HepG2 (cell line): Measurements from ENCODE around the gene HDAC4. TPM values are rescaled to one million over a fixed set of nuclear protein-coding genes. Genes with fewer than 3 reads are reported as not detected.

ENCODE experiments used
- ATAC-seq: fragments of 200-7000 bp; cut with Tn5 transposase; 3 replicates; pipeline ENCODE4 v1.9.1; 2020; ENCODE audit warnings: mild to moderate bottlenecking, moderate library complexity
- BruUV-seq: library from RNA; stranded (reverse); fragments of 400-500 nt; replicated peaks from 2 replicates; lab custom pipeline; 2021; lab: Mats Ljungman, UMichigan
- CTCF ChIA-PET: fragments of 300-600 bp; formaldehyde crosslinking; extraction: SDS; loops from one replicate; lab custom pipeline; 2021; ENCODE audit warnings: low total read pairs, inconsistent platforms, low intra/inter-chr PET ratio; lab: Yijun Ruan, JAX
- POLR2A ChIA-PET: fragments of 350-600 bp; sonication (Branson Sonifier 250); formaldehyde crosslinking; loops from one replicate; lab custom pipeline; 2020; ENCODE audit warnings: antibody characterized with exemption, inconsistent platforms; lab: Yijun Ruan, JAX
- DNase-seq: peaks from one replicate; pipeline ENCODE4 v3.0.0-alpha.2; 2015; ENCODE audit warnings: low spot score
- FAIRE-seq: peaks from 3 replicates; lab custom pipeline; 2011; peaks lifted over from hg19 to GRCh38; lab: Jason Lieb, UNC
- H2AFZ ChIP-seq: one replicate; pipeline ENCODE4 v1.6.1; 2011; ENCODE audit warnings: low read length, inconsistent platforms
- H3K27ac ChIP-seq: fragments of 300-600 bp; 3 replicates; pipeline ENCODE4 v1.8.0; 2011; ENCODE audit warnings: mixed run types, mild to moderate bottlenecking, mixed read lengths, low read length, inconsistent platforms; ENCODE audit not compliant: insufficient read depth; ENCODE audit errors: extremely low read length
- H3K27me3 ChIP-seq, 2 experiments: fragments of 200-600 bp in 1 of 2; 2 replicates in 1 of 2; 3 replicates in 1 of 2; pipeline versions ENCODE4 v1.6.0 to v1.8.0; 2011; ENCODE audit warnings: low read length in 2 of 2, mild to moderate bottlenecking in 2 of 2, moderate library complexity in 2 of 2, inconsistent platforms in 1 of 2; ENCODE audit not compliant: insufficient read depth in 2 of 2, control insufficient read depth in 1 of 2
- H3K36me3 ChIP-seq, 2 experiments: fragments of 200-600 bp in 1 of 2; replicated peaks in 1 of 2; 2 replicates in 1 of 2; 3 replicates in 1 of 2; pipeline versions ENCODE4 v1.5.1 to v1.8.0; 2011; ENCODE audit warnings: low read length in 2 of 2, inconsistent platforms in 1 of 2; ENCODE audit not compliant: insufficient read depth in 2 of 2, control insufficient read depth in 1 of 2
- H3K4me1 ChIP-seq: 2 replicates; pipeline ENCODE4 v1.5.1; 2012; ENCODE audit warnings: low read length, inconsistent platforms; ENCODE audit not compliant: insufficient read depth
- H3K4me2 ChIP-seq: 2 replicates; pipeline ENCODE4 v1.6.0; 2011; ENCODE audit warnings: low read depth, low read length, inconsistent platforms
- H3K4me3 ChIP-seq, 3 experiments: fragments of 200-600 bp in 1 of 3; sonication (generic), shearing (Covaris generic) in 1 of 3; replicated peaks in 1 of 3; 2 replicates each; pipeline ENCODE4 v1.5.1; 2011 to 2016; ENCODE audit warnings: low read length in 3 of 3, inconsistent platforms in 2 of 3, low read depth in 2 of 3, mild to moderate bottlenecking in 2 of 3, control low read depth in 1 of 3, mixed read lengths in 1 of 3; ENCODE audit not compliant: insufficient read depth in 1 of 3
- H3K79me2 ChIP-seq: one replicate; pipeline ENCODE4 v1.6.1; 2011; ENCODE audit warnings: low read length, inconsistent platforms; ENCODE audit not compliant: insufficient read depth
- H3K9ac ChIP-seq: 2 replicates; pipeline ENCODE4 v1.6.0; 2011; ENCODE audit warnings: mild to moderate bottlenecking, low read depth, low read length, inconsistent platforms; ENCODE audit not compliant: insufficient read depth
- H3K9me3 ChIP-seq: 2 replicates; pipeline ENCODE4 v1.5.1; 2012; ENCODE audit warnings: mild to moderate bottlenecking, low read length
- H4K20me1 ChIP-seq: 2 replicates; pipeline ENCODE4 v1.6.0; 2011; ENCODE audit warnings: inconsistent platforms, mild to moderate bottlenecking, low read length, moderate library complexity; ENCODE audit not compliant: insufficient read depth
- AGO2 ChIP-seq: fragments of 200-400 bp; formaldehyde crosslinking; optimal IDR thresholded peaks from 2 replicates; pipeline ENCODE3; 2017; ENCODE audit warnings: mild to moderate bottlenecking, low read depth, low read length, moderate library complexity
- CTCF ChIP-seq: sonication (generic); formaldehyde crosslinking; IDR thresholded peaks from 2 replicates; pipeline ENCODE4 v1.5.0; 2020; ENCODE audit warnings: mild to moderate bottlenecking, missing genetic modification reagents, moderate library complexity
- JUNB ChIP-seq: sonication (generic); formaldehyde crosslinking; IDR thresholded peaks from 2 replicates; pipeline ENCODE4 v1.8.0; 2022; ENCODE audit warnings: missing genetic modification reagents, mild to moderate bottlenecking, borderline replicate concordance
- STAG1 ChIP-seq: sonication (generic); formaldehyde crosslinking; IDR thresholded peaks from 2 replicates; pipeline ENCODE4 v1.4.0; 2020; ENCODE audit warnings: missing genetic modification reagents
- ZFP36L1 ChIP-seq: sonication (generic); formaldehyde crosslinking; IDR thresholded peaks from 2 replicates; pipeline ENCODE4 v1.8.0; 2022; ENCODE audit warnings: mild to moderate bottlenecking, missing genetic modification reagents, moderate library complexity
- ZNF572 ChIP-seq: sonication (generic); formaldehyde crosslinking; IDR thresholded peaks from 2 replicates; pipeline ENCODE4 v1.5.1; 2020; ENCODE audit warnings: mild to moderate bottlenecking, missing genetic modification reagents
- WGBS: methylation state at CpG from one replicate; pipeline ENCODE4 v1.1.6; 2017; ENCODE audit warnings: low lambda C conversion rate; 5-methylcytosine and 5-hydroxymethylcytosine counted together
- in situ Hi-C: cut with HindIII; loops from 2 replicates; pipeline ENCODE4 v1.10.0; 2017; ENCODE audit warnings: low pct_unique_long_range_greater_than_20kb; ENCODE audit not compliant: extremely low pct_ligation_motif_present
- intact Hi-C: fragments of 100-400 bp; cut with micrococcal nuclease; formaldehyde crosslinking; loops from one replicate; pipeline ENCODE4 v1.10.0; 2022; ENCODE audit not compliant: unreplicated experiment
- polyA plus RNA-seq, 8 experiments: library from polyadenylated mRNA; depleted of rRNA in 3 of 8; stranded (reverse) in 7 of 8; unstranded in 1 of 8; fragments of >200 nt; fragmentation: Illumina TruSeq in 4 of 8; extraction: Trizol in 4 of 8; gene quantifications; 2 replicates each; pipeline versions ENCODE4 v1.2.1 to v1.2.3, GENCODE V29; 2011 to 2016; ENCODE audit warnings: low read depth in 4 of 8, missing spikeins in 1 of 8, mixed read lengths in 1 of 8; ENCODE audit not compliant: insufficient read depth in 1 of 8
- total RNA-seq, 5 experiments: library from RNA; depleted of rRNA; stranded (reverse); fragments of >200 nt; fragmentation: Illumina TruSeq; extraction: Trizol; gene quantifications; 2 replicates each; pipeline ENCODE4 v1.2.3, GENCODE V29; 2016; ENCODE audit warnings: low read depth in 1 of 5
- TF ChIP-seq, protein P1 (sequence below): sonication (generic); formaldehyde crosslinking; IDR thresholded peaks from 2 replicates; pipeline ENCODE4 v1.5.0; 2020; ENCODE audit warnings: missing genetic modification reagents

HDAC4 gene
- total and polyA plus RNA-seq, 2 of the 13 experiments (the other 11 are each of a cell fraction or from before 2014, with no cell fraction given), result 10.1 to 11.5 TPM

GRCh38 chr2:239380831-239381708 lies 19.8 kb downstream of the HDAC4 start (continued):
- TF ChIP-seq JUNB, result no peak
- TF ChIP-seq ZFP36L1 (CRISPR knock-in tag), result no peak
- TF ChIP-seq, all 625 proteins: peak for 0

- TF ChIP-seq STAG1 (CRISPR knock-in tag) (peak; percentile 56), ZNF572 (no peak), CTCF (CRISPR knock-in tag) (peak; percentile 51), AGO2 (peak; percentile 70)
- TF ChIP-seq, protein P1, sequence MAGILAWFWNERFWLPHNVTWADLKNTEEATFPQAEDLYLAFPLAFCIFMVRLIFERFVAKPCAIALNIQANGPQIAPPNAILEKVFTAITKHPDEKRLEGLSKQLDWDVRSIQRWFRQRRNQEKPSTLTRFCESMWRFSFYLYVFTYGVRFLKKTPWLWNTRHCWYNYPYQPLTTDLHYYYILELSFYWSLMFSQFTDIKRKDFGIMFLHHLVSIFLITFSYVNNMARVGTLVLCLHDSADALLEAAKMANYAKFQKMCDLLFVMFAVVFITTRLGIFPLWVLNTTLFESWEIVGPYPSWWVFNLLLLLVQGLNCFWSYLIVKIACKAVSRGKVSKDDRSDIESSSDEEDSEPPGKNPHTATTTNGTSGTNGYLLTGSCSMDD (CRISPR knock-in tag), result no peak
- Histone ChIP-seq H3K36me3 (peaks cover 5 to 20% of the 10 kb centered on the region in 2 experiments; a peak in 4 of 5 replicates), H3K9ac (no peak overlapping the region), H3K27me3 (no peaks in the 10 kb centered on the region), H3K79me2 (peaks cover 14% of the 10 kb centered on the region), H3K9me3 (no peaks in the 10 kb centered on the region), H3K4me1 (no peaks in the 10 kb centered on the region), H4K20me1 (peaks cover 15% of the 10 kb centered on the region; the same call in 1 of the 2 replicates), H3K4me3 (no peak overlapping the region), H3K4me2 (no peak overlapping the region), H2AFZ (no peak overlapping the region), H3K27ac (no peak overlapping the region)
- 95% methylated on average over 18 of the region's 19 CpGs for WGBS
- FAIRE-seq, result no peak
- ChIA-PET CTCF (no interaction called here), POLR2A (interaction anchor here (1.8 kb wide), 1 partner anchor 21 kb away, joined by 7 read pairs; the partner anchor contains the start of gene HDAC4)
- in situ Hi-C loops, result no loop called here
- no peak for ATAC-seq
- BruUV-seq, result no TSS peak
- intact Hi-C loops, result no loop called here
- DNase-seq, result no peak
Measured at GRCh38 chr2:239379641-239380170, 21.1 kb downstream of the HDAC4 start.
